GM21360 (cell line): ENCODE measurements around the gene C1orf146.
"Not testable (repeated sequence)": the region's sequence is repeated elsewhere in the genome, so short reads cannot be mapped to it uniquely, and the experiment has no call there.

ENCODE experiments used
- ATAC-seq: cut with Tn5 transposase; IDR thresholded peaks from one replicate; pipeline ENCODE4 v1.9.1; 2021; ENCODE audit warnings: mild to moderate bottlenecking, moderate library complexity; ENCODE audit not compliant: unreplicated experiment

C1orf146 gene, protein sequence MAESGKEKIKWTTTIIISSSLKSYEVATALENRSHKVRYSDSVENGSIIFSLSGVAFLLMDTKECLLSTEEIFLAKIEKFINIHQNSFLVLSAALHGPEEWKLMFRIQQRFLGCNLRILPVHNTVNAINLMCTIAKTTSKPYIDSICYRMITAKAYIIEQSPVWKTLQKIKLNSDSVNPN

DNA sequence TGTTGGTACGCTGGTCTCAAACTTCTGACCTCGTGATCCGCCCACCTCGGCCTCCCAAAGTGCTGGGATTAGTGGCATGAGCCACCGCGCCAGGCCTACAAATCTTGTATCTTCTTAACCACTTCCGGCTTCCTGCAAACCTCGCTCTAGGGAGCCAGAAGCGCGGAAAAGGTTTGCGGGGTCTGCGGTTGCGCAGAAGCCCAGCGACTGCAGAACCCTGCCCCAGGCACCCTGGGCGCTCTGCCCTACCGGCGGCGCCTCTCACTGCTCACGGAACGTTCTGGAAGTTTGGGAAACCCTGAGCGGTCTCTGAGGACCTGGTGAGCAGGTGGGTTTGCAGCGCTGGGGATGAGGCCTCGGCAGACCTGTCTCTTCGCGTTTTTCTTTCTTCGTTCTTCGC, at the start of gene C1orf146:
C1orf146 (plus strand) TSS at position 195 of the 400 bp plus-strand sequence. CDS start 13,506 bp downstream, outside the sequence.
- no peak for ATAC-seq

DNA sequence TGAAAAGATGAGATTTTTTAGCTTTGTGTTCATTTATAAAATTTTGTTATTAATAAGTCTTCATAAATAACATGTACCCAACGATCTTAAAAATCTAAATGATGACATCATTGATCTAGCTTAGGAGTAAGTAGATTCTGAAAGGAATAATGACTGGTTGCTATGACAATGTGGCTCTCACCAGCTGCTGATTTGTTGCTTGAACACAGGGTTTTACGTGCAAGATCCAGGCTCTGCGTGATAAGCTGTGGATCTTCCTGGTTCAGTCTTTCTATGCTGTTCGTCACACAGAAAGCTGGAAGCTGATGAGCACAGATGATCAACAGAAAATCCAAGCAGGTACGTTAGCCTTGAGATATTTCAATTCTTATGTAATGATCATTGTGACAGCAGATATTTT, 49.1 kb upstream of the C1orf146 start:
- ATAC-seq = no peak

- no peak for ATAC-seq
These were observed 48.3 kb upstream of the C1orf146 start for GRCh38 chr1:92169214-92170005.

- ATAC-seq = no peak
These were observed 33.1 kb upstream of the C1orf146 start for GRCh38 chr1:92184632-92185031.

- ATAC-seq = no peak
These were observed 31.6 kb upstream of the C1orf146 start for GRCh38 chr1:92186081-92186480.

DNA sequence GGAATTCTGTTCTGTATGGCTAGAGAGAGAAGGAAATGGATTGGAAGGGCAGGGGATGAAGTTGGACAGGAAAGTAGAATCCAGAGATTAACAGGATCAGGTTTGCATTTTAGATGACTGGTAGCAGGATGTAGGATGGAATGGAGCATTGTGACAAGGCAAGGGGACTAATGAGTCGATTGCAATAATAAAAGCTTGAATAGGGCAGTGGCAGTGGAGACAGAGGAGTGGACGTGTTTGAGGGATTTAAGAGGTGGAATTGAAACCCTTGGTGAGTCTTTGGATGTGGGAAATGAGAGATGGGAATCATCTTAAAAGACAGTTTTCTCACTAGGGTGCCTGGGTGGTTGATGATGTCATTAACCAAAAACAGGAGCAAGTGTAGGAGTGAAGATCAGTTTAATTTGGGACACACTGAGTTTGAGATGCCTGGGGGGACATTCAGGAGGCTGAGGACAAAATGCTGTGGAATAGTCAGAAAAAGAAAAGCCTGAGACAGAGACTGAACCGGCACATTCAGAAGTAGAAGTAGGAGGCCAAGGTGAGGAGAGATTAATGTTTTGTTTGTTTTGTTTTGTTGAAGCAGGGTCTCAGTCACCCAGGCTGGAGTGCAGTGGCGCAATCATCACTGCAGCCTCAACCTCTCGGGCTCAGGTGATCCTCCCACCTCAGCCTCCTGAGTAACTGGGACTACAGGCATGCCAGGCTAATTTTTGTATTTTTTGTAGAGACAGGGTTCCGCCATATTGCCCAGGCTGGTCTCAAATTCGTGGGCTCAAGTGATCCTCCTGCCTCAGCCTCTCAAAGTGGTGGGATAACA, 29.1 kb upstream of the C1orf146 start:
- no peak for ATAC-seq

GRCh38 chr1:92191726-92192125, 26.0 kb upstream of the C1orf146 start:
- no peak for ATAC-seq

DNA sequence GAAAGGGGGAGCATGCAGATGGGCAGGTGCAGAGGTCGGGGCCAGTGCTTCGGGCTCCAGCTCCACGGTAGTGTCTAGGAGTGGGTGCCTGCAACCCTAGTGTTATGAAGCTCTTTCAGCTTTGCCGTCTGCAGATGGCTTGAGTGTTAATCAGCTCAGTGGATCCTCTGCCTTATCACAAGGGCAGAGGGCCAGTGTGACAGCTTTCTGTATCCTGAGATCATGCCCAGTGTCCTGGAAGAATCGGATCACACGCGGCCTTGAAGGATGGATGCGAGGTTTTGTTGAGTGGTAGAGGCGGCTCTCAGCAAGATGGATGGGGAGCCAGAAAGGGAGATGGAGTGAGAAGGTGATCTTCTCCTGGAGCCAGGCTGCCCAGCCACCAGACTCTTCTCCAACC, 25.5 kb upstream of the C1orf146 start:
- ATAC-seq = no peak

- no peak for ATAC-seq
These were observed 23.2 kb upstream of the C1orf146 start for GRCh38 chr1:92194511-92194910.

DNA sequence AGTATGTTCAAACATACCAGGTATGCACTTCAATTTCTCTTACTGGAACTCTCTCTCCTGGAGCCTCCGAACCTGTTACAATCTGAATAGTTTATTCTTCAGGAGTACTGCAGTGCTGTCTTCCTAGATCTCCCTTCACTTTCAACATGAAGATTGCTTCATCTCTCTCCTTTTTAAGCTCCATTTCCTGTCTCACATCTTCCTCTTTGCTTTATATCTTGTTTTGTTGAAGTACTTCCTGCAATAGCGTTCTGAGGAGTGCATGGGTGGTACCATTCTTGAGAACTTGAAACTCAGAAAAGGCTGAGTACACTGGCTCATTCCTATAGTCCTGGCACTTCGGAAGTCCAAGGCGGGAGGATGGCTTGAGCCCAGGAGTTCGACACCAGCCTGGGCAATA, 15.7 kb upstream of the C1orf146 start:
- ATAC-seq = no peak

DNA sequence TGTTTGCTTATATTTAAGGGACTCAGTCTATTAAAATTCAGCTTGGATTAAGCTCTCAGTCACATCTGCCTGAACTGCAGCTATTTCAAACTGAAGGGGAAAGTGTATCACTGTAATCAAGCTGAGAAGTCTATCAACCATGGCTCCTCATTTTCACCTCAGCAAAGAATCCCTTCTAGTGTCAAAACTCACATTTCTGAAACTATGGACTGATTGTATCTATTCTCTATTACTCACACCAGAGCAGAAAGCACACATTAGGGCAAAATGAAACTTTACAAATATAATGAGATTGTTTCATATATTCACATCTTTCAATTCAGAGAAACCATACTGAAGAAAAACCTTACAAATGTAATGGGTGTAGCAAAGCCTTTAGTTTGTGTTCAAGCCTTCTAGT, 14.6 kb upstream of the C1orf146 start:
- ATAC-seq = no peak

DNA sequence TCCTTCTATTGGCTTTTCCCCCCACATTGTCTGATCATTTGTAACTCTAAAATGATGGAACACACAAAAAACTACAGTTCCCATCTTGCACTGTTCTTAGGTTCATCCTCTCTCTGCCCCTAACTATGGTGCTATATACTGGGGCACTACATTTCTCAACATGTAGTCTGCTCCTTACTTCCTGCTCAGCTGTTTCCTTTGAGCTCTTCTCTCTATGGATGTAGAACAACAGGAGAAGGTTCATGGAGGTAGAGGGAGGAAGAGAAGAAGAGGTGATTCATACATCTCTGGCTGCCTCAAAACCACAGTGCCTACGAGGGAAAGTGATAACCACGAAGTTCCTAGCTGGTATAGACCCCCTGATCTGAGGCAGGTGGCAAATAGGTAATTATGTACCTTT, 7.0 kb upstream of the C1orf146 start:
- no peak for ATAC-seq

GRCh38 chr1:92211166-92211565, 6.5 kb upstream of the C1orf146 start:
- ATAC-seq = no peak

- no peak for ATAC-seq
These were observed 844 bp downstream of the C1orf146 start for GRCh38 chr1:92218559-92218958.

- no peak for ATAC-seq
These were observed 1.3 kb downstream of the C1orf146 start for GRCh38 chr1:92219028-92219427.

DNA sequence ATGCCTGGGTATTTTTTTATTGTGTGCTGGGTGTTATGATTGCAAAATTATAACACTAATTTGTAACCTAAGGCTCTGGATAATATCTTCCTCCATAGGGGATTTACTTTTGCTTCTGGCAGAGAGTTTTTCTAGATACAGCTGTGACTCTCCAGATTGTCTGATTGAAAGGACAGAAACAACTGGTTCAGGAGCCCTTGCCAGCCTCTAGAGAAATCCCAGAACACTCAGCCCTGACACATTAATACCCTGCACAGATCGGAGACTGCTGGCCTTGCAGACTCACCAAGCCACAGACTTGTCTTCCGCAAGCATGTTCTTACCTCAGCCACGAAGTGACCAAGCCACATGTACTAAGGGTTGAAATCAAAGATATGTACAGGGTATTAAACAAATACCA, 10.7 kb downstream of the C1orf146 start:
- no peak for ATAC-seq

DNA sequence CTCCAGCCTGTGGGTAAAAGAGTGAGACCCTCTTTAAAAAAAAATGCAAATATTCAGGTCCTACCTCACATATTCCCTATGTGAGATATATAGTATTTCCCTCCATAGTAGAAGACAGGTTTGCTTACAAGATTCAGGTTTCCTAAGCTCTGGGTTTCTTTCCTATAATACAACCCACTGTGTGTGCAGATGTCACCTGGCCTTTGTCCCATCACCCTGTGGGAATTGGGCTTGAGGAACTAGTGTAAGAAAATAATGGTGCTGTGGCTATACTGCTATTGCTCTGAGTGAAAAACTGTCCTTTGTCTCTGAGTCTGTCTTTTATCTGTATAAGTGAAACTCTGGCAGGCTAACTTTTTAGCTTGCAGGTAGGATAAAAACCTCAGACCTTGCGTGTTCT, 13.0 kb downstream of the C1orf146 start:
- no peak for ATAC-seq

- no peak for ATAC-seq
These were observed 22.3 kb downstream of the C1orf146 start for GRCh38 chr1:92240034-92240433.

DNA sequence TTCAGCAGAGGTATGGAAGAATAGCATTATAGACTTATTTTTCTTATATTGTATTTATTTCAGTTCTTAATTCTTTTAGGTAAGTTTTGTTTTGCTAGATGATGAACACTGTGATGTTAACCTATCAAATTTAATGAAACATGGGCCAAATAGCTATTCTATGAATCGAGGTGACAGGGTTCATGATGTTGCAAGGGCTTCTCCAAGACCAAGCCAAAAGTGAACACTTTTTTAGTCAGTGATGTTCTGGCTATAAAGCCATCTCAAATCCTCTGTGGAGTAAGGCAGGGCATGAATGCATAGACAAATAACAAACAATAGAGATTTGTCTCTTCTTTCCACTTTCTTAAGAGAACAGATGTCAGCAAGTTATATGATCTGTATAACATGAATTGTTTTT, 26.7 kb downstream of the C1orf146 start:
- no peak for ATAC-seq

DNA sequence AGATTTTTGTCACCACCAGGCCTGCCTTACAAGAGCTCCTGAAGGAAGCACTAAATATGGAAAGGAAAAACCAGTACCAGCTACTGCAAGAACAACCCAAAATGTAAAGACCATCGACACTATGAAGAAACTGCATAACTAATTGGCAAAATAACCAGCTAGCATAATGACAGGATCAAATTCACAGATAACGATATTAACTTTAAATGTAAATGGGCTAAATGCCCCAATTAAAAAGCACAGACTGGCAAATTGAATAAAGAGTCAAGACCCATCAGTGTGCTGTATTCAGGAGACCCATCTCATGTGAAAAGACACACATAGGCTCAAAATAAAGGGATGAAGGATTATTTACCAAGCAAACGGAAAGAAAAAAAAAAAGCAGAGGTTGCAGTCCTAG, 37.0 kb downstream of the C1orf146 start:
- not testable (repeated sequence) for ATAC-seq

GRCh38 chr1:92259350-92259749, 41.6 kb downstream of the C1orf146 start:
- no peak for ATAC-seq

- ATAC-seq = no peak
These were observed 44.8 kb downstream of the C1orf146 start for GRCh38 chr1:92262516-92262915.
